ENCODE data around the gene MRPL22.

- TF ChIP-seq POLR2AphosphoS5 (IDR thresholded peaks at IDR 0.05; ENCODE audit: borderline replicate concordance, low read depth, low read length): no peak
- no peak for TF ChIP-seq EZH2 (IDR thresholded peaks at IDR 0.05)
- no peak for TF ChIP-seq FOXP2 (optimal IDR thresholded peaks at IDR 0.05; ENCODE audit: control extremely low read depth, extremely low read length, insufficient read depth)
These were observed 39.6 kb upstream of the MRPL22 start for GRCh38 chr5:154901276-154901675.
